Measurements from ENCODE around the gene VPS36. TPM values are rescaled to one million over a fixed set of nuclear protein-coding genes. Genes with fewer than 3 reads are reported as not detected.

The VPS36 gene
- total and polyA plus RNA-seq, 10 of the 15 experiments (the other 5 are each of a cell fraction or from before 2014, with no cell fraction given), result 10.3 to 29.0 (median 23.9) TPM

GRCh38 chr13:52449331-52450011 lies 963 bp downstream of the VPS36 start (continued):
- no peak for TF ChIP-seq MXI1 (IDR thresholded peaks at IDR 0.05; ENCODE audit: low read depth, low read length)
- TF ChIP-seq TBL1XR1 (IDR thresholded peaks at IDR 0.05; ENCODE audit: low read depth, low read length), result no peak
- TF ChIP-seq SKIL (IDR thresholded peaks at IDR 0.05; ENCODE audit: low read depth, poor library complexity, severe bottlenecking), result no peak
- TF ChIP-seq GATAD2B (conservative IDR thresholded peaks at IDR 0.05; ENCODE audit: low read depth), result no peak
- TF ChIP-seq PKNOX1 (IDR thresholded peaks at IDR 0.05), result peak; percentile 9; the same call in 1 of the 2 replicates
- TF ChIP-seq SPI1 (IDR thresholded peaks at IDR 0.05; ENCODE audit: borderline replicate concordance, insufficient read depth, low read depth, low read length), result no peak
- TF ChIP-seq NBN (IDR thresholded peaks at IDR 0.05), result no peak
- TF ChIP-seq RELB (IDR thresholded peaks at IDR 0.05; ENCODE audit: low read depth), result 0 out of 2 replicates have a peak, but pooled peaks have one; percentile 12
- no peak for TF ChIP-seq CBX5 (IDR thresholded peaks at IDR 0.05; ENCODE audit: low read depth)
- 0 out of 2 replicates have a peak, but pooled peaks have one; percentile 27 for TF ChIP-seq RCOR1 (conservative IDR thresholded peaks at IDR 0.05; ENCODE audit: low read depth, low read length)
- TF ChIP-seq USF2 (IDR thresholded peaks at IDR 0.05; ENCODE audit: borderline replicate concordance, low read depth, low read length), result no peak
- no peak for TF ChIP-seq MEF2B (IDR thresholded peaks at IDR 0.05; ENCODE audit: partially characterized antibody, poor library complexity, severe bottlenecking)
- no peak for TF ChIP-seq SIN3A (IDR thresholded peaks at IDR 0.05; ENCODE audit: low read depth, low read length)
- TF ChIP-seq SUPT20H (IDR thresholded peaks at IDR 0.05; ENCODE audit: borderline replicate concordance, control insufficient read depth, low read depth, low read length), result no peak
- TF ChIP-seq E2F8 (IDR thresholded peaks at IDR 0.05; ENCODE audit: low read depth, partially characterized antibody), result no peak
- no peak for TF ChIP-seq SP1 (IDR thresholded peaks at IDR 0.05; ENCODE audit: low read depth, low read length)
- TF ChIP-seq BACH1 (IDR thresholded peaks at IDR 0.05; ENCODE audit: borderline replicate concordance), result no peak
- TF ChIP-seq IRF4 (IDR thresholded peaks at IDR 0.05; ENCODE audit: low read depth, low read length), result no peak
- TF ChIP-seq SMAD1 (IDR thresholded peaks at IDR 0.05; ENCODE audit: low read depth, partially characterized antibody), result no peak
- TF ChIP-seq FOXK2 (IDR thresholded peaks at IDR 0.05), result no peak
- no peak for TF ChIP-seq NR2C1 (IDR thresholded peaks at IDR 0.05)

Measured in GM12878 (cell line).